Keratinocyte (primary cell): Measurements from ENCODE around the gene MLH1. TPM values are rescaled to one million over a fixed set of nuclear protein-coding genes. Genes with fewer than 3 reads are reported as not detected.

Source experiments
- DNase-seq: peaks from one replicate; pipeline ENCODE4 v3.0.0-alpha.2; 2011; ENCODE audit warnings: low read depth, missing footprints, low spot score
- FAIRE-seq: peaks from 2 replicates; lab custom pipeline; 2011; peaks lifted over from hg19 to GRCh38; lab: Jason Lieb, UNC
- H2AFZ ChIP-seq: 2 replicates; pipeline ENCODE4 v1.6.0; 2012; ENCODE audit warnings: low read length, control low read depth, inconsistent platforms; ENCODE audit not compliant: control insufficient read depth
- H3K27ac ChIP-seq: 2 replicates; pipeline ENCODE4 v1.5.1; 2011; ENCODE audit warnings: low read length; ENCODE audit not compliant: control insufficient read depth, insufficient read depth
- H3K27me3 ChIP-seq: 3 replicates; pipeline ENCODE4 v1.6.0; 2011; ENCODE audit warnings: low read length; ENCODE audit not compliant: control insufficient read depth, insufficient read depth; ENCODE audit errors: extremely low read depth
- H3K36me3 ChIP-seq, 2 experiments: 2 replicates in 1 of 2; 3 replicates in 1 of 2; pipeline ENCODE4 v1.5.1; 2011; ENCODE audit warnings: low read length in 2 of 2, mild to moderate bottlenecking in 1 of 2; ENCODE audit not compliant: control insufficient read depth in 2 of 2, insufficient read depth in 2 of 2; ENCODE audit errors: extremely low read depth in 1 of 2
- H3K4me1 ChIP-seq: 3 replicates; pipeline ENCODE4 v1.5.1; 2011; ENCODE audit warnings: low read length; ENCODE audit not compliant: control insufficient read depth, insufficient read depth; ENCODE audit errors: extremely low read depth
- H3K4me2 ChIP-seq: 3 replicates; pipeline ENCODE4 v1.6.0; 2011; ENCODE audit warnings: low read depth, low read length; ENCODE audit not compliant: control insufficient read depth, insufficient read depth; ENCODE audit errors: extremely low read depth
- H3K4me3 ChIP-seq, 3 experiments: fragments of 200-600 bp in 1 of 3; sonication (generic) in 1 of 3; 2 replicates in 2 of 3; 3 replicates in 1 of 3; pipeline ENCODE4 v1.5.1; 2011 to 2016; ENCODE audit warnings: low read length in 3 of 3, mild to moderate bottlenecking in 3 of 3, control low read depth in 2 of 3, inconsistent platforms in 1 of 3, low read depth in 1 of 3, mixed read lengths in 1 of 3, mixed run types in 1 of 3, moderate library complexity in 1 of 3; ENCODE audit not compliant: control insufficient read depth in 2 of 3, insufficient read depth in 2 of 3; ENCODE audit errors: extremely low read depth in 1 of 3
- H3K79me2 ChIP-seq: 2 replicates; pipeline ENCODE4 v1.6.0; 2012; ENCODE audit warnings: low read length; ENCODE audit not compliant: control insufficient read depth, insufficient read depth
- H3K9ac ChIP-seq: 3 replicates; pipeline ENCODE4 v1.6.0; 2011; ENCODE audit warnings: low read length; ENCODE audit not compliant: control insufficient read depth, insufficient read depth; ENCODE audit errors: extremely low read depth
- H3K9me1 ChIP-seq: 3 replicates; pipeline ENCODE4 v1.6.0; 2011; ENCODE audit warnings: low read length; ENCODE audit not compliant: control insufficient read depth, insufficient read depth; ENCODE audit errors: extremely low read depth
- H3K9me3 ChIP-seq: 2 replicates; pipeline ENCODE4 v1.5.1; 2012; ENCODE audit warnings: low read depth, low read length; ENCODE audit not compliant: control insufficient read depth
- H4K20me1 ChIP-seq: 3 replicates; pipeline ENCODE4 v1.6.0; 2011; ENCODE audit warnings: low read length; ENCODE audit not compliant: control insufficient read depth, insufficient read depth; ENCODE audit errors: extremely low read depth
- EZH2 ChIP-seq: IDR thresholded peaks from one replicate; pipeline ENCODE4 v1.6.1; 2012; ENCODE audit warnings: inconsistent platforms, mild to moderate bottlenecking, low read length, moderate library complexity
- dilution Hi-C: fragments of 300-500 bp; cut with MboI; formaldehyde crosslinking; loops from one replicate; pipeline ENCODE4 v1.7.0; 2020; ENCODE audit warnings: low sequenced_read_pairs; ENCODE audit not compliant: extremely low pct_ligation_motif_present
- polyA plus RNA-seq, 5 experiments: library from polyadenylated mRNA; depleted of rRNA in 3 of 5; stranded (reverse) in 3 of 5; stranded (forward) in 1 of 5; unstranded in 1 of 5; fragments of >200 nt; gene quantifications; 1 replicate in 1 of 5; 2 replicates in 3 of 5; 3 replicates in 1 of 5; pipeline versions ENCODE4 v1.2.1 to v1.2.3, GENCODE V29; 2011 to 2012; ENCODE audit warnings: missing spikeins in 2 of 5, low read depth in 1 of 5, low replicate concordance in 1 of 5
- small RNA-seq, 3 experiments: library from RNA; depleted of rRNA; stranded (forward); fragments of <200 nt; gene quantifications; one replicate each; pipeline ENCODE3, GENCODE V24; 2012; ENCODE audit warnings: low read depth in 3 of 3, low replicate concordance in 1 of 3; ENCODE audit not compliant: insufficient read length in 3 of 3
- TF ChIP-seq, protein P1 (sequence below), 3 experiments: IDR thresholded peaks in 1 of 3; conservative IDR thresholded peaks in 1 of 3; optimal IDR thresholded peaks in 1 of 3; 2 replicates in 2 of 3; 3 replicates in 1 of 3; pipeline versions ENCODE3 to v1.5.1; 2011; ENCODE audit warnings: low read length in 3 of 3, mild to moderate bottlenecking in 3 of 3, moderate library complexity in 2 of 3, control low read depth in 1 of 3, inconsistent platforms in 1 of 3; ENCODE audit not compliant: insufficient read depth in 2 of 3; ENCODE audit errors: extremely low read depth in 1 of 3

The MLH1 gene
- polyA plus RNA-seq, 1 donor (not counting 4 experiments of a cell fraction or from before 2014, with no cell fraction given), result 44.7 TPM

DNA sequence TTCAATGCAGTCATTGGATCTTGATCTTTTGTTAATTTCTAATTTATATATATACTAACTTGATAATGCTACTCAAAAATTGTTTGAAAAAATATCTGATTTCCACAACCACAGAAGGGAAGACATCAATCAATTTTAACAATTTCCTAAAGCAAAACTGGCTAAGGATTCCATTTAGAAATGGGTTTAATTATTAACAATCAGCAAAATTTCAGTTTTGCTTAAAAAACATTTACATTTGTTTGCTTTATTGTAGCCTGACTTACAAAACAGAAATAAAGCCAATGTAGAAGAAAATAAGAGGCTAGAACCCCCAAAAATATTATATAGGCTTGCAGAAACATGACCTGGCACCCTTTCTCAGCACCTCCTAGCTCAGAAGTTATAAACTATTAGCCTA lies 106.2 kb downstream of the MLH1 start:
- no peaks in the 10 kb centered on the region for H3K9me3 ChIP-seq
- H3K27me3 ChIP-seq, result no peaks in the 10 kb centered on the region
- FAIRE-seq (no peak), DNase-seq (no peak)
- peaks cover 3 to 7% of the 10 kb centered on the region in 2 experiments for H3K36me3 ChIP-seq
- no peak overlapping the region for H3K4me2 ChIP-seq
- H4K20me1 ChIP-seq, result no peaks in the 10 kb centered on the region
- no peak overlapping the region for H2AFZ ChIP-seq
- H3K27ac ChIP-seq, result no peak overlapping the region
- H3K4me1 ChIP-seq, result peaks cover 3% of the 10 kb centered on the region
- H3K4me3 ChIP-seq, result no peak overlapping the region
- H3K9ac ChIP-seq, result no peak overlapping the region
- no peaks in the 10 kb centered on the region for H3K9me1 ChIP-seq
- TF ChIP-seq, protein P1, sequence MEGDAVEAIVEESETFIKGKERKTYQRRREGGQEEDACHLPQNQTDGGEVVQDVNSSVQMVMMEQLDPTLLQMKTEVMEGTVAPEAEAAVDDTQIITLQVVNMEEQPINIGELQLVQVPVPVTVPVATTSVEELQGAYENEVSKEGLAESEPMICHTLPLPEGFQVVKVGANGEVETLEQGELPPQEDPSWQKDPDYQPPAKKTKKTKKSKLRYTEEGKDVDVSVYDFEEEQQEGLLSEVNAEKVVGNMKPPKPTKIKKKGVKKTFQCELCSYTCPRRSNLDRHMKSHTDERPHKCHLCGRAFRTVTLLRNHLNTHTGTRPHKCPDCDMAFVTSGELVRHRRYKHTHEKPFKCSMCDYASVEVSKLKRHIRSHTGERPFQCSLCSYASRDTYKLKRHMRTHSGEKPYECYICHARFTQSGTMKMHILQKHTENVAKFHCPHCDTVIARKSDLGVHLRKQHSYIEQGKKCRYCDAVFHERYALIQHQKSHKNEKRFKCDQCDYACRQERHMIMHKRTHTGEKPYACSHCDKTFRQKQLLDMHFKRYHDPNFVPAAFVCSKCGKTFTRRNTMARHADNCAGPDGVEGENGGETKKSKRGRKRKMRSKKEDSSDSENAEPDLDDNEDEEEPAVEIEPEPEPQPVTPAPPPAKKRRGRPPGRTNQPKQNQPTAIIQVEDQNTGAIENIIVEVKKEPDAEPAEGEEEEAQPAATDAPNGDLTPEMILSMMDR (optimal IDR thresholded peaks at IDR 0.05 in 1 of 3, IDR thresholded peaks at IDR 0.05 in 1 of 3, conservative IDR thresholded peaks at IDR 0.05 in 1 of 3; ENCODE audit: extremely low read depth in 1 of 3, insufficient read depth in 2 of 3, low read length in 3 of 3), result no peak
- TF ChIP-seq EZH2, result no peak
- dilution Hi-C loops, result no loop called here
- H3K79me2 ChIP-seq, result peaks cover 9% of the 10 kb centered on the region

DNA sequence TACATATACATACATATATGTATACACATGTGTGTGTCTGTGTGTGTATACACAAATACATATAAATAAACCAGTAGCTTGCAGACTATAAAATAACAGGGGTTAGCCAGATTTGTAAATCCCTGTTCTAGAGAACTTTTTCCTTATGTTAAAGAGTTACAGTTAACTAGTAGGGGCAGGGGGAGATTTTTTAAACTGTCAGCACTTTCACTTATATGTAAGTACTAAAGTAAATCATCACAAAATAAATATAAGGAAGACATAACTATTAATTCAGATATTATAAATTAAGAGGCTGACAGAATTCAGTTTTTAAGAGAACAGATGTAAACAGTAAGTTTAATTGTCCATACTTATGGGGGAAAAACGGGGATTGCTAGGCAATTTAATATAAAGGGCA lies 107.1 kb downstream of the MLH1 start:
- no peak overlapping the region for H3K4me2 ChIP-seq
- peaks cover 3 to 4% of the 10 kb centered on the region in 2 experiments for H3K36me3 ChIP-seq
- no peaks in the 10 kb centered on the region for H3K9me1 ChIP-seq
- H3K4me1 ChIP-seq, result peaks cover 3% of the 10 kb centered on the region
- H3K27me3 ChIP-seq, result no peaks in the 10 kb centered on the region
- no peaks in the 10 kb centered on the region for H3K9me3 ChIP-seq
- H3K79me2 ChIP-seq, result peaks cover 9% of the 10 kb centered on the region
- DNase-seq (no peak), FAIRE-seq (no peak)
- H3K4me3 ChIP-seq, result no peak overlapping the region
- no peak overlapping the region for H3K9ac ChIP-seq
- H4K20me1 ChIP-seq, result no peaks in the 10 kb centered on the region
- H2AFZ ChIP-seq, result no peak overlapping the region
- TF ChIP-seq, protein P1 (optimal IDR thresholded peaks at IDR 0.05 in 1 of 3, IDR thresholded peaks at IDR 0.05 in 1 of 3, conservative IDR thresholded peaks at IDR 0.05 in 1 of 3; ENCODE audit: extremely low read depth in 1 of 3, insufficient read depth in 2 of 3, low read length in 3 of 3), result no peak
- TF ChIP-seq EZH2, result no peak
- dilution Hi-C loops, result no loop called here
- H3K27ac ChIP-seq, result no peak overlapping the region

Small RNA genes lying within 50 kb of the gene (small RNA-seq; reads per million reads assigned to genes)
- gene RF00019 (0 reads per million in 3 experiments), gene RNU6ATAC4P (0 to 0.67 (median 0) reads per million in 3 experiments)

Other genes starting within 250 kb of the MLH1 start
- gene DCLK3, start 229.0 kb upstream of the MLH1 start, polyA plus RNA-seq, result not detected in 3 replicates
- gene TRANK1, start 48.5 kb upstream of the MLH1 start, polyA plus RNA-seq, result 2.5 to 4.7 TPM (median 3.2 TPM) in 3 replicates
- gene EPM2AIP1, start 387 bp upstream of the MLH1 start, polyA plus RNA-seq, result 3.8 to 5.5 TPM (median 5.2 TPM) in 3 replicates
- 40.9 to 70.3 TPM (median 57.8 TPM) in 3 replicates for gene LRRFIP2, start 181.1 kb downstream of the MLH1 start, polyA plus RNA-seq
- 23.2 to 37.9 TPM (median 28.4 TPM) in 3 replicates for gene GOLGA4, start 249.8 kb downstream of the MLH1 start, polyA plus RNA-seq